ENCODE measurements around the gene ACACB.

- TF ChIP-seq CTCF (IDR thresholded peaks at IDR 0.05) = no peak
- no peak for TF ChIP-seq POLR2A (IDR thresholded peaks at IDR 0.05)
These were observed 8.7 kb downstream of the ACACB start for GRCh38 chr12:109124878-109125648.

Data from Peyer's patch (tissue), 4 donors.